ENCODE data around the gene CACUL1.

DNA sequence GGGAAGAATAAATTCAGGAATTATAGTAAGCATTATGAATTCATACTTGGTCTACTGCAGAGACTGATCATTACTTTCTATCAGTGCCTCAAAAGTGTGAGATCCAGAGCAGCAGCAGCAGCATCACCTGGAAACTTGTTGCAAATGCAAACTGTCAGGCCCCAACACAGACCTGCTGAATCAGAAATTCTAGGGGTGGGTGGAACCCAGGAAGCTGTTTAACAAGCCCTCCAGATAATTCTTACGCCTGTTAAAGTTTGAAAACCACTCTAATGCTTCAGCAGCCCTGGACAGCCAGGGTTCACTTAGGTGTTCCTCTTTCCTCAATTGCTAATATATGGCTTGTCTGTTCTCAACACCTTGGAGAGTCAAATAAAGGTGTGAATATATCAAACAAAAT is 19.5 kb downstream of the CACUL1 start:
- TF ChIP-seq EZH2 (IDR thresholded peaks at IDR 0.05) (no peak), POLR2AphosphoS5 (IDR thresholded peaks at IDR 0.05; ENCODE audit: borderline replicate concordance, low read depth, low read length) (no peak)

Data from SK-N-MC (cell line).